ENCODE measurements around the gene WNK1.
"Not testable (repeated sequence)": the region's sequence is repeated elsewhere in the genome, so short reads cannot be mapped to it uniquely, and the experiment has no call there.

Gene WNK1

GRCh38 chr12:805022-805632, 52.7 kb downstream of the WNK1 start:
- no peak for DNase-seq (ENCODE audit: low spot score)
- no peak for TF ChIP-seq CTCF (IDR thresholded peaks at IDR 0.05; ENCODE audit: extremely low read depth, missing control alignments)

DNA sequence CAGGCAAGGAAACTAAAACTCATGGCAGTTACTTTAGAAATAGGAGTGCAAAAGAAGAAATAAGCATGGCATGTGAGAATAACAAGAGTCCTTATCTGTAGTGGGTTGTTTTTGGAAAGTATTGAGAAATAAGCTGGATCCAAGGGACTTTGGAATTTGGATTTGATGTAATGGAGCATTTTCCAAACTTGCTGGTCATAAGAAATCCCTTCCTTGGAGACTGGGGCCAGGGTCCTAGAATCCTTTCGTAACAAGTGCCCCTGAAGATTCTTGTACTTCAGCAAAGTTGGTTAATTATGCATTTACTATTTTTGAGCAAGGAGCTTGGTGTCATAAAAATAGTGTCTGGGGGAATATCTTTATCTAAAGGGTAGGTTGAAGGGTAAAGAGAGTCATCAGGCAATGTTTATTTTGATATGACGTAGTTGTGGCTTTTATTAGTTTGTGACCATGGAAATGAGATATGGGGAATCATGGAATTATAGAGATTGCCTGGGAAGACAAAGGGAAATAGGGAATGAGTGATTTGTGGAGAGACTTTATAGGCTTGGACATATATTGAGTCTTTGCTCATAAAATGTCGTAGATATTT, 53.9 kb downstream of the WNK1 start:
- no peak for DNase-seq (ENCODE audit: low spot score)

GRCh38 chr12:807041-807735, 54.8 kb downstream of the WNK1 start:
- peak; percentile 22 for DNase-seq (ENCODE audit: low spot score)
- TF ChIP-seq CTCF (IDR thresholded peaks at IDR 0.05; ENCODE audit: extremely low read depth, missing control alignments): no peak

More for the DNA sequence above, 53.9 kb downstream of the WNK1 start:
- TF ChIP-seq CTCF (IDR thresholded peaks at IDR 0.05; ENCODE audit: extremely low read depth, missing control alignments): no peak

- no peak for DNase-seq (ENCODE audit: low spot score)
- no peak for TF ChIP-seq CTCF (IDR thresholded peaks at IDR 0.05; ENCODE audit: extremely low read depth, missing control alignments)
Measured at GRCh38 chr12:810116-810515, 57.7 kb downstream of the WNK1 start.

GRCh38 chr12:810671-811415, 58.5 kb downstream of the WNK1 start:
- DNase-seq (ENCODE audit: low spot score): peak; percentile 52
- no peak for TF ChIP-seq CTCF (IDR thresholded peaks at IDR 0.05; ENCODE audit: extremely low read depth, missing control alignments)

GRCh38 chr12:812950-813349, 60.6 kb downstream of the WNK1 start:
- no peak for DNase-seq (ENCODE audit: low spot score)
- TF ChIP-seq CTCF (IDR thresholded peaks at IDR 0.05; ENCODE audit: extremely low read depth, missing control alignments): no peak

GRCh38 chr12:817456-817855, 65.1 kb downstream of the WNK1 start:
- DNase-seq (ENCODE audit: low spot score): not testable (repeated sequence)

Measured in GM20000 (cell line).